Transverse colon (tissue), 4 donors: ENCODE data around the gene TNIP3. TPM values are rescaled to one million over a fixed set of nuclear protein-coding genes. Genes with fewer than 3 reads are reported as not detected.

Experiments used
- DNase-seq: peaks from one replicate; pipeline ENCODE4 v3.0.0-alpha.2; 2019
- H3K27ac ChIP-seq, 4 donors: fragments of 200-600 bp; sonication (generic); 2 replicates each; pipeline ENCODE4 v1.5.1; 2016 to 2018; ENCODE audit warnings: inconsistent platforms in 4 of 4
- H3K27me3 ChIP-seq: fragments of 200-600 bp; sonication (generic); 2 replicates; pipeline ENCODE4 v1.5.1; 2017; ENCODE audit warnings: inconsistent platforms
- H3K36me3 ChIP-seq, 4 donors: fragments of 200-600 bp; sonication (generic); 2 replicates each; pipeline ENCODE4 v1.5.1; 2017 to 2019; ENCODE audit warnings: inconsistent platforms in 4 of 4
- H3K4me1 ChIP-seq, 4 donors: fragments of 200-600 bp; sonication (generic); 2 replicates each; pipeline ENCODE4 v1.5.1; 2017 to 2020; ENCODE audit warnings: inconsistent platforms in 4 of 4
- H3K4me3 ChIP-seq, 4 donors: fragments of 200-600 bp; sonication (generic); 1 replicate in 1 of 4; 2 replicates in 3 of 4; pipeline versions ENCODE4 v1.5.1 to v1.6.1; 2017 to 2019; ENCODE audit warnings: inconsistent platforms in 4 of 4
- H3K9me3 ChIP-seq, 2 donors: fragments of 200-600 bp; sonication (generic); 2 replicates each; pipeline ENCODE4 v1.5.1; 2017 to 2019; ENCODE audit warnings: inconsistent platforms in 2 of 2
- EP300 ChIP-seq: sonication (generic); formaldehyde crosslinking; IDR thresholded peaks from one replicate; pipeline ENCODE4 v1.6.1; 2017; ENCODE audit warnings: antibody characterized with exemption, low read depth
- POLR2A ChIP-seq: fragments of 450-650 bp; IDR thresholded peaks from one replicate; pipeline ENCODE4 v1.6.1; 2016; ENCODE audit warnings: antibody characterized with exemption, mild to moderate bottlenecking, moderate library complexity
- POLR2AphosphoS5 ChIP-seq, 3 donors: sonication (generic); formaldehyde crosslinking; IDR thresholded peaks; one replicate each; pipeline ENCODE4 v1.6.1; 2016; ENCODE audit warnings: antibody characterized with exemption in 3 of 3
- WGBS, 2 donors: methylation state at CpG; one replicate each; pipeline ENCODE4 v1.1.5; 2018; ENCODE audit warnings: low coverage in 1 of 2; 5-methylcytosine and 5-hydroxymethylcytosine counted together
- in situ Hi-C, 4 donors: fragments of 200-750 bp; cut with MboI; loops; one replicate each; pipeline versions ENCODE4 v1.15.0 to v1.15.1; 2017; ENCODE audit warnings: low sequenced_read_pairs in 3 of 4, low pct_ligation_motif_present in 1 of 4, low pct_unique_long_range_greater_than_20kb in 1 of 4
- intact Hi-C: fragments of 100-400 bp; cut with DNase I; formaldehyde crosslinking; loops from one replicate; pipeline ENCODE4 v1.15.1; 2023; ENCODE audit warnings: low total_unique reads
- total RNA-seq, 4 donors: library from RNA; depleted of rRNA; stranded (reverse); fragments of >200 nt; gene quantifications; one replicate each; pipeline ENCODE4 v1.1.0, GENCODE V29; 2016
- TF ChIP-seq, protein P1 (sequence below), 5 experiments: fragments of 200-600 bp in 3 of 5; fragments of 450-650 bp in 2 of 5; sonication (generic) in 3 of 5; IDR thresholded peaks; 1 replicate in 2 of 5; 2 replicates in 3 of 5; pipeline ENCODE4 v1.5.1; 2016 to 2017; ENCODE audit warnings: antibody characterized with exemption in 5 of 5, inconsistent platforms in 3 of 5, mild to moderate bottlenecking in 2 of 5, moderate library complexity in 1 of 5

The TNIP3 gene
- total RNA-seq, 4 donors from 2014 or later = 0.41 to 1.8 (median 0.79) TPM; not detected in 1

DNA sequence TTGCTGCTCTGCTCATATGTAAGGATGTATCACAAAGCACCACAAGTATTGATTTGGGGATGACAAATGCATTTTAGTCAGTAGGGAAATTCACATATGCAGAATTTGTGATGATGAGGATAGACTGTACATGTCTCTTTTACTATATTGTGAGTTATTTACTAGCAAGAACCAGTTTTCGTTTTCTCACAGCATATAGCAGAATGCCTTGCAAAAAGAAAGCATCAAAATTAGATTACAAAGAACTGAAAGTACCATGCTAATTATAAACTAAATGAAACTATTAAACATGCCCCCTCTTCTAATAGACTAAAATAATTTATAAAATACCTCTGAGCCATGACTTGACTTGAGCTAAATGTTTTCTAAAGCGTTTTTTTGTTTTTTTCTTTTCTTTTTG, 20.1 kb downstream of the TNIP3 start:
- no peak overlapping the region for H3K27ac ChIP-seq
- WGBS, 2 donors = 90 to 92% methylated on average over 2 of the region's 2 CpGs
- in situ Hi-C loops = no loop called here

DNA sequence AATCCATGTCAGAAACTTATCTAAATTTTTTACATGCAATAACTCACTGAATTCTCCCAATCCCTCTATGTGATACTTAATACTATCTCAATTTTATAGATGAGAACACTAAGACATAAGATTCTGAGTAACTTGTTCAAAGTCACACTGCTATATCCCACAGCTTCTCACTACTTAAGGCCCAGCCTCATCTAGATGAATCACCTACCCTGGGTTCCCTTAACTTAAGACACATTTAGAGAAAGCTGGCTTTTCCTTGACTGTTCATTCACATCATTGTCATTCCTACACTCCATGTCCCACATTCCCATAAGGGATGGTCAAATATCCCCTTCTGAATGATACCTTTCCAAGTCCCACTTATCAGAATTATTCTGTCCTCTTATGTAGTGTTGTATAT, 21.0 kb downstream of the TNIP3 start:
- in situ Hi-C loops = no loop called here
- Histone ChIP-seq H3K27me3 (no peaks in the 10 kb centered on the region), H3K27ac (no peak overlapping the region), H3K36me3 (no peaks in the 10 kb centered on the region), H3K4me3 (no peak overlapping the region), H3K9me3 (no peaks in the 10 kb centered on the region), H3K4me1 (peaks cover 0 to 6% (median 0%) of the 10 kb centered on the region in 4 donors)
- DNase-seq = no peak
- intact Hi-C loops = no loop called here
- TF ChIP-seq POLR2A = no peak
- no peak for TF ChIP-seq EP300
- TF ChIP-seq POLR2AphosphoS5 (IDR thresholded peaks at IDR 0.05) = no peak
- TF ChIP-seq, protein P1, sequence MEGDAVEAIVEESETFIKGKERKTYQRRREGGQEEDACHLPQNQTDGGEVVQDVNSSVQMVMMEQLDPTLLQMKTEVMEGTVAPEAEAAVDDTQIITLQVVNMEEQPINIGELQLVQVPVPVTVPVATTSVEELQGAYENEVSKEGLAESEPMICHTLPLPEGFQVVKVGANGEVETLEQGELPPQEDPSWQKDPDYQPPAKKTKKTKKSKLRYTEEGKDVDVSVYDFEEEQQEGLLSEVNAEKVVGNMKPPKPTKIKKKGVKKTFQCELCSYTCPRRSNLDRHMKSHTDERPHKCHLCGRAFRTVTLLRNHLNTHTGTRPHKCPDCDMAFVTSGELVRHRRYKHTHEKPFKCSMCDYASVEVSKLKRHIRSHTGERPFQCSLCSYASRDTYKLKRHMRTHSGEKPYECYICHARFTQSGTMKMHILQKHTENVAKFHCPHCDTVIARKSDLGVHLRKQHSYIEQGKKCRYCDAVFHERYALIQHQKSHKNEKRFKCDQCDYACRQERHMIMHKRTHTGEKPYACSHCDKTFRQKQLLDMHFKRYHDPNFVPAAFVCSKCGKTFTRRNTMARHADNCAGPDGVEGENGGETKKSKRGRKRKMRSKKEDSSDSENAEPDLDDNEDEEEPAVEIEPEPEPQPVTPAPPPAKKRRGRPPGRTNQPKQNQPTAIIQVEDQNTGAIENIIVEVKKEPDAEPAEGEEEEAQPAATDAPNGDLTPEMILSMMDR (IDR thresholded peaks at IDR 0.05) = no peak

More for the DNA sequence above, 20.1 kb downstream of the TNIP3 start:
- DNase-seq = no peak
- H3K4me3 ChIP-seq = no peak overlapping the region
- H3K4me1 ChIP-seq = no peaks in the 10 kb centered on the region
- no peaks in the 10 kb centered on the region for H3K36me3 ChIP-seq
- TF ChIP-seq POLR2AphosphoS5 (IDR thresholded peaks at IDR 0.05) = no peak
- no peak for TF ChIP-seq EP300
- TF ChIP-seq POLR2A = no peak
- TF ChIP-seq, protein P1 (IDR thresholded peaks at IDR 0.05) = no peak
- no peaks in the 10 kb centered on the region for H3K9me3 ChIP-seq
- no peaks in the 10 kb centered on the region for H3K27me3 ChIP-seq
- intact Hi-C loops = no loop called here

DNA sequence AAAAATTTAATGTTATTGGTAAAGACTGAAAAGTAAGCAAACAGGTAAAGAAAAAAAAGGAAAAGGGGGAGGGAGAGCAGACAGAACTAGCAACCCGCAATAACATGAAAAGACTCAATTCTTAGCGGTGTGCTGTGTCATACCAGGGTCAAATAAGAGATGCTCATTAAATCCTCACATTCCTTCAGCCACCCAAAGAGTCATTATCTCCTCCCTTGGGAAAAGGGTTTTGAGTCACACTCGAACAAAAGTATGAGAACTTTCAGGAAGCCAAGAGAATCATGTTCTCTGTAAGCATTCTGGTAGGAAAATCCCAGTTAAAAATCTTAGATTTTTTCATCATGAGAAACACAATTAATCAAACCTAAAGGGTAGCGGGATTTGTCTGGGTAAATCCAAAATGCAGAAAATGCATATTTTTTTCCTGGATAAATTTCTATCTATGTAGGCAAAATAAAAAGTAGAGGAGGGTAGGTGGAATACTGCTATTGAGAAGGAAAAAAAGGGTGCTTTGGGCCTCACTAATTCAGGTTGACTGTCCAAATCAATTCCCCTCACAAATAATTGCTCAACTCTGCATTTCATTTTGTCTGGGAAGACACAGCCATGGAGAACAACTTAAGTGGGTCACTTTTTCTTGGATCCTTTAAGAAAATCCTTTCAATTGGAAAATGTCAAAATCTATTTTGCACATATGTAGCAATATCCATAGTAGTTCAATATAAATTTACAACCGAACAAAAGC, 23.2 kb downstream of the TNIP3 start:
- no peaks in the 10 kb centered on the region for H3K27me3 ChIP-seq
- H3K9me3 ChIP-seq = no peaks in the 10 kb centered on the region
- peaks cover 0 to 6% (median 0%) of the 10 kb centered on the region in 4 donors for H3K4me1 ChIP-seq
- intact Hi-C loops = no loop called here
- no peak overlapping the region for H3K4me3 ChIP-seq
- no peaks in the 10 kb centered on the region for H3K36me3 ChIP-seq
- TF ChIP-seq EP300 (no peak), POLR2AphosphoS5 (IDR thresholded peaks at IDR 0.05) (no peak), POLR2A (no peak)
- TF ChIP-seq, protein P1 (IDR thresholded peaks at IDR 0.05) = no peak
- WGBS, 2 donors = 92 to 95% methylated on average over 5 of the region's 5 CpGs
- no peak for DNase-seq
- H3K27ac ChIP-seq = no peak overlapping the region
- in situ Hi-C loops = no loop called here

DNA sequence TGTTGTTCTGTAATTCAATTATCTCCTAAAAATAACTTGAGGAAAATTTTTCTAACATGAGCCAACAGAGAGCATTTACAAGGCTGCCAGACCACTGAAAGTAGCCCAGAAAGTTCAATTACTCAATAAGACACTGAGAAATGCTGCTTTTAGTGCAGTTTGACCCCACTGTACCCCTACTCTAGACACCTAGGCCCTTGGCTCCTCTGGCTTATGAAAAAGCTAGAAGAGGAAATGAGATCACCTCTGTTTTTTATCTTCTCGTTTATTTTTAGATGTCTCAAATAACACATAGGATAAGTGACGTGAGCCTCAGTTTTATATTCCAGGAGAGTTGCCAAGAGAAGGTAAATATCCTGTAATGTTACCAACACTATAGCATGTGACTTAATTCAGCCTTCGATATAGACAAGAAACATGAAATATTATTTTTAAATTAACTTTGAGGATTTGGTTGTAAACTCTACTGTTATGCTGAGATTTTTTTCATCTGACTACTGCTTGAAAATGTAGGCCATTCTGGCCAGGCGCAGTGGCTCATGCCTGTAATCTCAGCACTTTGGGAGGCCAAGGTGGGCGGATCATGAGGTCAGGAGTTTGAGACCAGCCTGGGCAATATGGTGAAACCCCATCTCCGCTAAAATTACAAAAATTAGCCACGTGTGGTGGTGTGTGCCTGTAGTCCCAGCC, 24.4 kb downstream of the TNIP3 start:
- intact Hi-C loops = no loop called here

More for the DNA sequence above, 24.4 kb downstream of the TNIP3 start:
- in situ Hi-C loops = no loop called here
- TF ChIP-seq POLR2A = no peak
- TF ChIP-seq POLR2AphosphoS5 (IDR thresholded peaks at IDR 0.05) = no peak
- TF ChIP-seq, protein P1 (IDR thresholded peaks at IDR 0.05) = no peak
- TF ChIP-seq EP300 = no peak
- H3K27me3 ChIP-seq = no peaks in the 10 kb centered on the region
- no peak overlapping the region for H3K4me3 ChIP-seq
- WGBS, 2 donors = 58 to 74% methylated on average over 5 to 7 of the region's 7 CpGs
- H3K27ac ChIP-seq = no peak overlapping the region
- DNase-seq = no peak
- no peaks in the 10 kb centered on the region for H3K9me3 ChIP-seq
- no peaks in the 10 kb centered on the region for H3K36me3 ChIP-seq
- peaks cover 0 to 6% (median 0%) of the 10 kb centered on the region in 4 donors for H3K4me1 ChIP-seq
